Thyroid gland (tissue), 4 donors: ENCODE measurements around the gene TRIM71. TPM values are rescaled to one million over a fixed set of nuclear protein-coding genes. Genes with fewer than 3 reads are reported as not detected.

Experiments
- DNase-seq, 2 donors: peaks; one replicate each; pipeline ENCODE4 v3.0.0-alpha.2; 2019
- H3K27ac ChIP-seq, 3 donors: fragments of 200-600 bp; sonication (generic); 1 replicate in 2 of 3; 2 replicates in 1 of 3; pipeline ENCODE4 v1.5.1; 2016 to 2019; ENCODE audit warnings: mild to moderate bottlenecking in 1 of 3, moderate library complexity in 1 of 3
- H3K27me3 ChIP-seq: fragments of 200-600 bp; sonication (generic); one replicate; pipeline ENCODE4 v1.5.1; 2019
- H3K36me3 ChIP-seq, 2 donors: fragments of 200-600 bp; sonication (generic); one replicate each; pipeline ENCODE4 v1.5.1; 2016 to 2019
- H3K4me1 ChIP-seq, 2 donors: fragments of 200-600 bp; sonication (generic); one replicate each; pipeline ENCODE4 v1.5.1; 2017 to 2019
- H3K4me3 ChIP-seq, 3 donors: fragments of 200-600 bp; sonication (generic); replicated peaks in 1 of 3; 1 replicate in 2 of 3; 2 replicates in 1 of 3; pipeline ENCODE4 v1.5.1; 2016; ENCODE audit warnings: mild to moderate bottlenecking in 1 of 3
- H3K9me3 ChIP-seq: fragments of 200-600 bp; sonication (generic); one replicate; pipeline ENCODE4 v1.5.1; 2017
- CTCF ChIP-seq, 6 experiments: fragments of 200-600 bp in 3 of 6; fragments of 450-650 bp in 3 of 6; sonication (generic) in 3 of 6; IDR thresholded peaks; one replicate each; pipeline ENCODE4 v1.5.1; 2016 to 2019; ENCODE audit warnings: antibody characterized with exemption in 6 of 6, mild to moderate bottlenecking in 2 of 6, inconsistent platforms in 1 of 6, moderate library complexity in 1 of 6
- POLR2A ChIP-seq, 2 donors: fragments of 450-650 bp; IDR thresholded peaks; one replicate each; pipeline ENCODE4 v1.6.1; 2017; ENCODE audit warnings: antibody characterized with exemption in 2 of 2, mild to moderate bottlenecking in 2 of 2, moderate library complexity in 1 of 2
- WGBS, 2 donors: methylation state at CpG; one replicate each; pipeline ENCODE4 v1.1.5; 2017; 5-methylcytosine and 5-hydroxymethylcytosine counted together
- intact Hi-C: fragments of 100-400 bp; cut with DNase I; formaldehyde crosslinking; loops from one replicate; pipeline ENCODE4 v1.15.1; 2023
- total RNA-seq, 4 donors: library from RNA; depleted of rRNA; stranded (reverse); fragments of >200 nt; gene quantifications; one replicate each; pipeline ENCODE4 v1.2.3, GENCODE V29; 2016

TRIM71 gene
- total RNA-seq, 4 donors from 2014 or later, result under 0.01 to 0.15 (median 0.13) TPM; not detected in 1

- Histone ChIP-seq H3K27ac (no peak overlapping the region), H3K4me1 (peaks cover 0 to 3% of the 10 kb centered on the region in 2 donors), H3K4me3 (no peak overlapping the region), H3K27me3 (no peaks in the 10 kb centered on the region), H3K36me3 (no peaks in the 10 kb centered on the region), H3K9me3 (no peaks in the 10 kb centered on the region)
- 91 to 98% methylated on average over 11 of the region's 11 CpGs for whole genome bisulfite sequencing, 2 donors
- TF ChIP-seq POLR2A (IDR thresholded peaks at IDR 0.05) (no peak), CTCF (IDR thresholded peaks at IDR 0.05) (no peak)
- no peak for DNase-seq
- intact Hi-C loops, result no loop called here
These were observed 67.6 kb downstream of the TRIM71 start for GRCh38 chr3:32885283-32885901.

GRCh38 chr3:32886296-32886695 is 68.5 kb downstream of the TRIM71 start:
- no peak for DNase-seq
- Histone ChIP-seq H3K4me3 (no peak overlapping the region), H3K9me3 (no peaks in the 10 kb centered on the region), H3K4me1 (peaks cover 0 to 2% of the 10 kb centered on the region in 2 donors), H3K27ac (no peak overlapping the region), H3K27me3 (no peaks in the 10 kb centered on the region), H3K36me3 (no peaks in the 10 kb centered on the region)
- 60 to 67% methylated on average over 4 of the region's 4 CpGs for WGBS, 2 donors
- no peak for TF ChIP-seq POLR2A (IDR thresholded peaks at IDR 0.05)
- no peak for TF ChIP-seq CTCF (IDR thresholded peaks at IDR 0.05)
- intact Hi-C loops, result no loop called here

GRCh38 chr3:32886911-32887310 is 69.1 kb downstream of the TRIM71 start:
- Histone ChIP-seq H3K27me3 (no peaks in the 10 kb centered on the region), H3K4me3 (no peak overlapping the region), H3K9me3 (no peaks in the 10 kb centered on the region), H3K36me3 (no peaks in the 10 kb centered on the region), H3K4me1 (no peaks in the 10 kb centered on the region), H3K27ac (no peak overlapping the region)
- intact Hi-C loops, result no loop called here
- TF ChIP-seq CTCF (IDR thresholded peaks at IDR 0.05) (no peak), POLR2A (IDR thresholded peaks at IDR 0.05) (no peak)
- no peak for DNase-seq
- 77 to 84% methylated on average over 3 of the region's 3 CpGs for WGBS, 2 donors

GRCh38 chr3:32888739-32889138 is 70.9 kb downstream of the TRIM71 start:
- Histone ChIP-seq H3K9me3 (no peaks in the 10 kb centered on the region), H3K4me1 (no peaks in the 10 kb centered on the region), H3K27ac (no peak overlapping the region), H3K4me3 (no peak overlapping the region), H3K36me3 (no peaks in the 10 kb centered on the region), H3K27me3 (no peaks in the 10 kb centered on the region)
- 86 to 90% methylated on average over 1 of the region's 1 CpG for WGBS, 2 donors
- intact Hi-C loops, result no loop called here
- no peak for TF ChIP-seq POLR2A (IDR thresholded peaks at IDR 0.05)
- no peak for TF ChIP-seq CTCF (IDR thresholded peaks at IDR 0.05)
- no peak for DNase-seq

GRCh38 chr3:32890420-32891276 is 72.9 kb downstream of the TRIM71 start:
- 95 to 98% methylated on average over 26 to 37 of the region's 42 CpGs for WGBS, 2 donors
- no peak for DNase-seq
- no peak overlapping the region for H3K4me3 ChIP-seq
- no peaks in the 10 kb centered on the region for H3K9me3 ChIP-seq
- intact Hi-C loops, result no loop called here
- H3K27ac ChIP-seq, result no peak overlapping the region
- H3K4me1 ChIP-seq, result no peaks in the 10 kb centered on the region
- H3K36me3 ChIP-seq, result no peaks in the 10 kb centered on the region
- H3K27me3 ChIP-seq, result no peaks in the 10 kb centered on the region
- TF ChIP-seq CTCF (IDR thresholded peaks at IDR 0.05) (no peak), POLR2A (IDR thresholded peaks at IDR 0.05) (no peak)
